AML-193 (cell line): ENCODE data around the gene VPS13C.
A peak's percentile ranks its signal among the peaks of the same experiment; 100 is the strongest.

Experiments used
- DNase-seq, 2 experiments: peaks; one replicate each; lab custom pipeline; 2025; lab: John Stamatoyannopoulos, UW

The VPS13C gene

DNA sequence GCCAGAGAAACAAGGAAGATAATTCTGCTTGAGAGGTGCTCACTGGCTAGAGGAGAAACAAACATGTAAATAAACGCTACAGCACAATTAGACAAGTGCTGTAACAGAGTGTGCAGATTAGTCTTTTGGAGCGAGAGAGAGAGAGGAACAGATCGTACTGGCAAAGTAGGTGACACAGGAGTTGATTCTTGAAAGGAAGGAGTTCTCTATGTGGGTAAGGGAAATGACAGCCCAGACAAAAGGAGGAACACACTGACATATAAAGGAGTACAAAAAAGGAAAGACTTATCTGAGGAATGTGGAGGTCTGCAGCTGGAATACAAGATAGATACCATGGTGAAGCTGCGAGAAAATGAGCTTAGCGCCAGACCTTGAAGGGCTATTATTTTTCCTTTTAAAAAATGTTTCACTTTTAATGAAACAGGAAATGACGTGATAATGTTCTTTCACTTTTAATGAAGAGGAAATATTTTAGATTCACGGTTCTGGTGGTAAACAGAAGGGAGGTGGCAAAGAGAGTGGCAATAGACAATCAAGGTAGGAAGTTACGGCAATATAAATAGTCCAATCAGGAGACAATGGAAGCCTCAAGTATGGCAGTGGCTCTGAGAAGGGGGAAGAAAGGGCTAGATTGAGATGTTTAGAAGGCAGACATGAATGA, 202.9 kb downstream of the VPS13C start:
- no peak for DNase-seq

DNA sequence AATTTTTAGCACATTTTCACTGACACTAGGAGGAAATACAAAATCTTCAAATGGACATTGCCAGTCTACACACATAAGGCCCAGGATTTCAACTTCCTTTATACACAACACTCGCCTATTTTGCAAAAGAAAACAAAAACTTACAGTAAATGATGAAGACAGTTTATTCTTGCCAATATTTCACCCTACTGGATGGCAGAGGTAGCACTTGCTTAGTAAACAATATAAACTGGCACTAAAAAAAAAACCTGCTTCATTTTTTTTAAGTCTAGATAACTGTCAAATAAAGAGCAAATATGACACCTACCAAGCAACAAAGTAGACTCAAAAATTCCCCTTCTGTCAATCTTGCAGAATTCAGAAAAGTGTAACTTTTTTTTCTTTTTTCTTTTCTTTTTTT, 204.0 kb downstream of the VPS13C start:
- DNase-seq: no peak

DNA sequence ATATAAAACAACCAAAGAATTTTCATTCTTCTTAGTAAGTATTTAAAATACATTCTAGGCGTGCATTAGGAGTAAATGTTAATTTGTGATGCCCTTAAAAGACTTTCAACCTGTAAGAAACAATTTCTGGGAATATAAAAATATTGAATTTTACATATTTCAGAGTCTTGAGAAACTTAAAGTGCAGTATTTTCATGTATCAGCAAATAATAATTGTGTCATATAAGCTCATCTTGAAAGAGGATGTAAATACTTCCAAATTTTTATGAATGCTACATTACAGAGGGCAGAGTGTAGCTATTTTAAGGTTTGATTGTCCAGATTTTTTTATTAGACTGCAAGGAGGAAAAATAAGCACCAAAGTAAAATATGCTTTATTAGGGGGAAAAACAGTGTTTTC, 207.1 kb downstream of the VPS13C start:
- DNase-seq: no peak

DNA sequence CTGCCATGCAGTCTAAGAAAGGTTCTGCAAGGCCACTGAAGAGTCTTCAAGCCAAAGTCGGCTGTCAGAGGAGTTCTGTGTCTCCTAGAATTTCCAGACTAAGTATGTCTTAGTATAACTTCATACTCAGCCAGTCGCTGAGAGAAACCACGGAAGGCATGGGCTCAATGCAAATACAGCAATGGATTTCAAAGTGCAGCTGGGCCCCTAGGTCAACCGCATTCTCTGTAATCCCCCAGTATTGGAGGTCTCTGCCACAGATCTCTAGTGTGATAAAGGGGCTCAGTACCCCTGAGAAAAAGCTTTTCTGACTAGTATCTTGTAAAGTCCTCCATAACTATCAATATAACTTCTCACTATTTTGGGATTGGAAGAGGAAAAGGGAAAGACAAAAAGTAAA, 208.3 kb downstream of the VPS13C start:
- no peak for DNase-seq

DNA sequence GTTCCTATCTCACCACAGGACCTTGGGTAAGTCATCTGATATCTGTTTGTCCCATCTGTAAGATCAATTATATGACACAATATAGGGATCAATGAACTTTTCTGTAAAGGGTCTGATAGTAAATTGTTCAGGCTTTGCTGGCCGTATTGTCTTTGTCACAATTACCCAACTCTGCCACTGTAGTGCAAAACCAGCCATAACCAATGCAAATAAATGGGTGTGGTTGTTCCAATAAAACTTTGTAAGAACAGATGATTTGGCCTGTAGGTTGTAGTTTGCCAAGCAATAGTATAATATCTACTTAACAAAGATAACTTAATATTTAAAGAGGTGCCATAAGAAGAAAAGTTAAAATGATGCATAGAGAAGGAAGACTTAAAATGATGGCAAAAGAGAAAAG, 210.8 kb downstream of the VPS13C start:
- no peak for DNase-seq

DNA sequence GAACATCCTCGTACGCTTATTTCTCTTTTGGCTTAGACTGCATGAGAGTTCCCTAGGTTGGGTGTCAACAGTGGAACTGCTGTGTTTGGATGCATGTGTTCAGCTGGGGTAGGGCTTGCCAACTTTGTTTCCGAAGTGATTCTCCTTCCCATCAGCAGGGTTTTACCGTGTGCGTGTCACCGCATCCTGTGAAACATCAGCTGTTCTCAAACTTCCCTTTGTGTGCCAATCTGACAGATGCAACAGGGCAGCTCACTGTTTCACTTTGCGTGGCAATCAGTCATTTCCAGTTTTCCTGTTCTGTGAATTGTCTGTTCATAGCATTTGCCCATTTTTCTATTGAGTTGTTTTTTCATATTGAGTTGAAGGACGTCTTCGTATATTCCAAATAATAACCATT, 218.8 kb downstream of the VPS13C start:
- DNase-seq: no peak

DNA sequence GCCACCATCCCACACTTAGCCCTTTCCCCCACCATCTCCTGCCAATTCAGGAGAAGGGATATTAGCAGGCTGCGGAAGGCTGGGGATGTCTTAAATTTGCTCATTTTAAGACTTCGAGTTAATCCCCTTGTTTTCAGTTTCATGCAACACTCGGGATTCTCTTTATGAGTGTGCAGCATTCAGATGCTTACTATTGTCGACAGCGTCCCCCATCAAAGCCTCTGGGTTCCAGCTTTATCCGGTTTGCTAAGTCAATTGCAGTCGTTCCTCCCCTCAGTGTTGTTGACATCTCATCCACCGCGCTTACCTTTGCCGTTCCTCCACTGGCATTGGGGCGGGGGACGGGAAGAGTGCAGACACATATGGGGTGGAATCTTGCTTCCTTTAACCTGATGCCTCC, 220.2 kb downstream of the VPS13C start:
- DNase-seq: no peak

DNA sequence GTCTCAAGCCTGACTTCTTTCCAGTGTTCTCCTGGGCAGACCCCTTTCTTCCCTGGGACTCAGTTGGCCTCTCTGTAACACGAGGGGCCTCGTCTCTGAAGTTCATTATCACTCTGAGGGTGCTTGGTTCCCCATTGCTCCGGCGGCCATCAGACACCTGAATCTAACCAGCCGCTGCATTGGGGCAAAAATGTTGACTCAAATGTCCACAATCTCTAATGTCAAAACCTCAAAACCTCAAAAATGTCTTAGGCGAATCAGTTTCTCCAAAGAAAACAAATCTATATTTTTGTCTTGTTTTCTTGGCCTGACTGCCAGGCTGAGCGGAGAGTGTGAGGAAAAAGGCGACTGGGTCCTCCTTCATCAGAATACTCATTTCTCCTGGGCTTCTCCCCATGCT, 220.7 kb downstream of the VPS13C start:
- DNase-seq: no peak

DNA sequence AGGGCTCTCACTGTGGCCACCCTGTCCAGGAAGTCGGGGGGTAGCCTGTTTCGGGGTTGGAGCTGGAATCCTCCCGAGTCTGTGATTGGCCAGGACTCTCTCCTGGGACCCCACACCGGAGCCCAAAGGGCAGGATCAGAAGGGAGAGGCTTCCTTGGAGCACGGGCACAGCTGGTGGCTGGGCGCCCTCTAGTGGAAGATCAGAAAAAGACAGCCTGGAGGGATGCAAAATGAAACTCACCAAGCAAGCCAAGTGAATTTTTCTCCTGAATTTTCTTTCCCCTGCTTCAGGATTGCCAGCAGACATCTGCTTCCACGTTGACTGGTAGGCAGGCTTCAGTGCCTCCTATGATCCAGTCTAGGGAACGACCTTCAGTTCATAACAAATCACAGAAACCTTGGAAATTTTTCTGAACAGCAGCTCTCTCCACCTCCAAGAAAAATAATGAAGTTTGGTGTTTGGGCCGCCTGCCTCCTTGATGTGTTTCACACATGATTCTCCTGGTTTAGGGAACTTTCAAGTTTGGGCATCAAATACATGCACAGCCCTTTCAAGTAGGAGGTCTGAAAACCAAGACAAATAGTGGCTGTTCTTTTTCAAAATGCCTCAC, 224.6 kb downstream of the VPS13C start:
- DNase-seq: peak; percentile 18 to 31

DNA sequence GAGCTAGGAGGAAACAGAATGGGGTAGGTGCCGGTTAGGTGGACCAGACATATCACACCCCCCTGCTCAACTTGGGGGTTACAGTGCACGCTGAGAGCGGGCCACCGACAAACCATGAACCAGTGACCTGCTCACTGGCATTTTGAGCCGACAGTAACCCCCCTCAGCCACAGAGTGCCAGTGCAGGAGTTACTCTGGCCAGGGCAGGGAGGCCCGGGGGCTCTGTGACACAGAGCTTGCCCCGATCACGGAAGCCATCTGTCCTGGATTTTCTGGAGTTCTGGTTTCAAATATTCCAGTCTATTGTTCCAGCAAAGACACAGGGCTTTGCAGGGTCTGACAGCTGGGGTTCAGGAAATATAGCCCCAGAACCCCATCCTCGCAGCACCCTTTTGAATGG, 225.2 kb downstream of the VPS13C start:
- DNase-seq: no peak

DNA sequence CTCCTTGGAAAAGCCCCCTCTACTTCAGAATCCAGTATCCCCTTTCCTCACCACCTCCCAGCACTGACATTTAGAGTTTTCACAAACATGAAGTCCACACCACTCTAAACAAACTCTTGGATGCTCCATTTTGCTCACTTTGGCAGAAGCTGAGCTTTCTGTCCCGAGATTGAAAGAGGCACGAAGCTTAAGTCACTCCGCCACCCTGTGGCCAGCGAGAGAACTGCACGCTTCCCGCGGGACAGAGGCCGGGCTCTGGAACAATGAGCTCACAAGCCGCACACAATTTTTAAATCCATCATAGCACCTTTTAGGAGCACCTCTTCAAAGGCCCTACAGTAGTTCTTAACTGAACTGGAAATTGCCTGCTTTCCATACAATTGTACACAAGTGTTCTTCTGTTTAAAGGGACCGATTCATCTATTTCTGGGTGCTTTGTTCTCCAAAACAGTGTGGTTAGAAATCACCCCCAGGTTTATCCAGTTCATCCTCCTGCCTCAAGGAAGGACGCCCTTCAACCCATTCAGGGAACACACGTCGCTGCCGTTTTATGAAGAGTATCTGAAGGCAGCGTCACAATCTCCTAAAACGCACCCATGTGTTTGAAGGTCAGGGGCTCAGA, 226.1 kb downstream of the VPS13C start:
- peak; percentile 33 to 39 for DNase-seq

DNA sequence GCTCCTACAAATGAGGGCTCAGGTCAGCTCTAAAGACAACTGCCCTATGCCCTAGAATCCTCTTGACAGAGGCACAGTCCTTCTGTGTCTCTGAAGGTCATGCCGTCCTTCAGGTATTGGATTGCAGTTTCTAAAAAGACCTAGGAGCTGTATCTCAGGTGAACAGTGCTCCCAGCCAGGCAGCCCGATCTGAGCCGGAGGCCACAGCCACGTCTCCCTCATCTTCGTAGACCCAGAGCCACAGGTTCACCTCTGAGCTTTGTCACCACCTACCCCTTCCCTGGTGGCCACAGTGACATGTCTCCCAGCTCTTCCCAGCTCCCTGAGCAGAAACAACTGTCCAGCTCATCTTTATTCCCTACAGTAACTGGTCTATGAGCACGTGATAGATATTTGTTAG, 228.0 kb downstream of the VPS13C start:
- DNase-seq: no peak

DNA sequence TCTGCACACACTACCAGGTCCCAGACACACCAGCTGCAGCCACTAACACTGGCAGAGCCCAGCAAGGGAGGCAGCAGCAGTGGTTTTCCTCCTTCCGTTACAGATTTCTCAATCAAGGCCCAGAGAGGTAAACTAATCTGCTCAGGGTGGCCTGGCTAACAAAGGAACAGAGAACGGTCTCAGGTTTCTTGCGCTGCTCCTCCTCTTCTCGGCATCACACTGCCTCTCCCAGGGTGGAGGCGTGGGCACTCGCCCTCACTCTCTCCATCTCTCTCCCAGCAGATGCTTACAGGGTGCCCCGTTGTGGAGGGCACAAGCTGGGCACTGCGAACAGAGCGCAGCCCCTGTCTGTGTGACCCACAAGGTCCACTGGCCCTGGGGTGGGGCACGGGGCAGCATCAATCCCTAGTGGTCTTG, 228.7 kb downstream of the VPS13C start:
- DNase-seq: peak; percentile 41 to 49

DNA sequence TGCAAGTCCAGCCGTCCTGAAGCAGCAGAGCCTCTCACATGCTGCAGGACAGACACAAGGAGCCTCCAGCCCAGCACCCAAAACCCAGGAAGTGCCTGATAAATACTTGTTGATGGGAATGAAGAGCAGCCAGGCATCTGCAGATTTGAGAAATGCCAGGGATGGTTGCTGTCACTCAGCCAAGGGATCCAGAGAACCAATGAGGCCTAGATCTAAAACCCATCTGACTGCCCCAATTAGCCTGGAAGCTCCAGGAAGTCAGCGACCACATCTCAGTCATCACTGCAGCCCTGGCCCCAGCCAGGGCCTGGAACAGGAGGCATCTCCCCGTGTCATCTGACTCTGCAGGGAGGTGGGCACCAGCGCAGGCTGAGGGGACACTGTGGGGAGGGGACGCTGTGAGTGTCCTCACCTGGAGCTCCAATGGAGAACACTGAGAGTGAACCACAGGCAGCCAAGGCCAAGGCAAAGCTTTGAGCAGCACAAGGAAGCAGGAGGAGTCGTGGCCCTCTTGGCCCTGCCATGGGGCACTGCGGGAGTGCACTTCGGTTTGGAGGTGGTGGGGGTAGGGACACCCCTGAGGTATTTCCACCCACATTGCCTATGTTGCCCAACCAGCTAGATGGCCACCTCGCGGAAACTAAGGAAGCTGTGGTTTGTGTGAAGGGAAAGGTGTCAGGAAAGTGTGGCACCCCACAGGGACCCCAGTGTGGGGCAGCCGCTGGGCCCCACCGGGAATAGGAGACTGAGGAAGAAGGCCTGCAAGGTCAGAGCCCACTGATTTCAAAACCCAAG, 229.5 kb downstream of the VPS13C start:
- peak in 1 of 2 experiments; percentile 24 for DNase-seq

DNA sequence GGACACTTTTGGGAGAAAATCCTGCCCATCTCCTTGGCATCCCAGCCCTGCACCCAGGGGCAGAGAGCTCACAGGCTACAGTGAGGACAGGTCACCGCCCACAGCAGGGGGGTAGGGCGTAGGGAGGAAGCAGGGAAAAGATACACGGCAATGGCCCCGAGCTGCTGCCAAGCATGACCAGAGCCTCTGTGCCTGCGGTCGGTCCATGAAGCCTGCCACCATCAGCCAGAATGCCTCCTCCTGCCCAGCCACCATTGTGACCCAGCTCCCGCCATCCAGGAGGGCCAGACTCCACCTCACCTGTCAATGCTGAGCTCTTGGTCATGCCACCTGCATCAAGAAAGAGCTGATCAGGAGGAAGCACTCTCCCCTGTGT, 230.7 kb downstream of the VPS13C start:
- DNase-seq: no peak

DNA sequence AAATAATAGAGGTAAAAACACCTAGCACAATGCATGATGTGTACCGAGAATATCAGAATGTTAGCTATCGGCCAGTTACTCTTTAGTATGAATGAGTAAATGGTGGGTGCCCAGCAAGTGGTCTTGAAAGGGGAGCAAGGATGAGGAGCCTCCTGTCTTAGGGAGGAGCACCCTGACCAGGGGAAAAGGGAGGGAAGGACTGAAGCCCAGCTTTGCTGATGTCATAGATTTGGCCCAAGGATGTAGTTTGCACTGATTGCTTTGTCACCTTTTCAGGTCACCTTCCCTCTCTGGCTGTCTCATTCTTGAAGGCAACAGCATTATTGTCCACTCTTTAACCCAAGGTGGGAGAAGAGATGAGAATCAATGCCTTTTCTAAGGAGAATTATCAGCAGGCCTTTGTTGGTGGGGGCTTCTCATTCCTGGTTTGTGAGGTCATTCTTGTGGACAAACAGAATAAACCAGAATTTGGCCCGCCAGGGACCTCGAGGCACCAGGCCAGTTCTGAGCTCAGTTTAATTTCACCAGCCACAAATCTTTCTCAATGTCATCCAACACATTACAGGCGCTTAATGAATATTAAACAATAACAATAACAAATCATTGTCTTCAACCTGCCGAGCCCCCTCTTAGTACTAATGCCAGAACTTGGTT, 231.3 kb downstream of the VPS13C start:
- no peak for DNase-seq

DNA sequence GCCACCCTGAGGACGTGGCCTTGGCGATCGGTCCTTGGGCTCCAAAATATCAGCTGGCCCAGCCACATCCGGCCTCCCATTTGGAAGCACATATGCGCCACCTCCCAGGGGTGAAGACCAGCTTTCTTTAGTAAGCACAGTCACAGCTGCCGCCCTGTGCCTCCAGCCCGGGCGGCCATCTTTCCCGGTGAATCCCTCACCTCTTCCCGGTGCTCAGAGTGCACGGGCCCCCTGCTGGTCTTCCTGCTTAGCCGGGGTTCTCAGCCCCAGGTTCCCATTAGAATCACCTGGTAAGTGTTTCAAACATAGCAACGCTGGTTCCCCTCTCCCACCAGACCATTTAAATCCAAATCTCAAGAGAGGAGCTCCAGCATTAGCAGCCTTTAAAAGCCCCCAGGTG, 232.2 kb downstream of the VPS13C start:
- no peak for DNase-seq

DNA sequence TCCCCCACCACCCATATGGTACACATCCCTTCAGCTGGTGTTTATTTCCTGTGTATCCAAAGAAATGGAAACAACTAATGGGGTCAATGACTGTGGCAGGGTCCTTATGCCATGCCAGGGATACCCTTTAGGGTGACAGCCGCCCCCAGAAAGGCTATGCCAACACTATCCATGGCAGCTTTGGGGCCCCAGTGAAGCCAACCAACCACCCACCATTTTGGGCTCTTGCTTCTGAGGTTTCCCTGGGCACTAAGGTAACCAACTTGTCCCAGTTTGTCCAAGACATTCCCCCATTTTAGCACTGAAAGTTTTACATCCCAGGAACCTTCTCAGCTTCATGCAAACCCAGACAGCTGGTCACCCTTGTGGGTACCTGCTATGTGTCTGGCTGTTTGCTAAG, 233.1 kb downstream of the VPS13C start:
- DNase-seq: no peak

DNA sequence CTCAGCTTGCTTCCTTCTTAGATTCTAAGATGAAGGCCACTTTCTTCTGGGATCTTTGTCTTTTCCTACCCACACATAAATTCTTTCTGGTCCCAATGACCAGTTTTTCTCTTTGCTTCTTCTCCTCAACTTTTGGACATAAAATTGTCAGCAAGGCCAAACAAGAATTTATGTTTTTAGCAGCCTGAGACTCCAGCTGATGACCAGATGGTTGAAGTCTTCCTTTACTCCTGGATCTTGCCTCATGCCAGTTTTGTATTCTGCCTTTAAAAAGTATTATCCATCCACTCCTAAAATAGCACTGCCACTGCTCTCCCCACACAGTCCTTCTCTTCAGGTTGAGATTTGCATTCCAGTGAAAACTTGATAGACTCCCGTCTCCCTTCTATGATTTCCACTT, 236.0 kb downstream of the VPS13C start:
- DNase-seq: no peak

DNA sequence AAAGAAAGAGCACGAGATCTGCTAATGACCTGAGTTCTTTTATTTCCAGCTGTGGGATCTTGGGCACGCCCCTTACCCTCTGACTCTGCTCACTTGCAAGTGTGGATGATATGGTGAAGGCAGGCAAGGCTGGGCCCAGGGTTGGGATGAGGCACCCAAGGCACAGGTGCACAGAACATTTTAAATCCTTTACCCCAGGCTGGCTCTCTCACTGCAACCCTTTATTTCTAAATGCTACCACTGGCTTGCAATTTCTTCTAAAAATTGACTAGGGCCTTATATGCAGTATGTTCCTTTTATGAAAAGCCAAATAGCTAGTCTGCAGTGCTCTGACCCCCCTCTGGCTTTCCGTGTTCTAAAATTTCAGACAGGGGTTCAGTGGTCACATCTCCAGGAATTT, 237.7 kb downstream of the VPS13C start:
- no peak for DNase-seq

DNA sequence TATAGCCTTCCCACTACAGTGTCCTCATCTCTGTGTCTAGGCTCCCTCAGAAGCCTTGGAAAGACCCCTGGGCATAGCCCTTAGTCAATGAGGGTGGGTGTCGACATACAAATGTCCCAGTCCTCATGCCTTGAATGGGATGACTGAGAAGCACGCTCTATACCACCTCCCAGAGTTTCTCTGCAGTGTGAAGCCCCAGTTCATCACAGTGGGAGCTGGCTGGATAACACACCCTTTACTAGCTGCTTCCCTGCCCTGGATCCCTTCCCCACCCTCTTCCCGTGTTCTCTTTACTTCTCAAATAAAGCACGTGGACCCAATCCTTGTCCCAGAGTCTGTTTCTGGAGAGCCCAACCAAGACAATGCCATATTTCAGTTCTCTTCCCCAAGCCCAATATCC, 239.3 kb downstream of the VPS13C start:
- no peak for DNase-seq

DNA sequence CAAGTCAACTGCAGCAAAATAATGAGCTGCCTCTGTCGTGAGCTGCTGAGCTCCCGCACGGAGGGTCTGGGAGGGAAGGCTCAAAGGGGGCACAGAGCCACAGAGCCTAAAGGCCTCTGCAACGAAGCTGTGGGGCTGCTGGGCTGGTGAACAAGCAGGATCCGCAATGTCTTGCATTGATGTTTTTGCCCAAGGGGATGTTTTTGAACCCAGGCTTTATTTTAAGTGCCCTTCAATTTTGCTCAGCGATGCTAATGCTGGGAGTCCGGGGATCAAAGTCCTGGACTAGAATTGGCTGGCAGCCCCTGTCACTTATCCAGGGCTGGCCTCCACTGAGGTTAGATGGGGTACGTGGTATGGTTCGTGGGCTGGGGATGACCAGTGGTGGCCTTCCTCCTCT, 240.0 kb downstream of the VPS13C start:
- no peak for DNase-seq
